IMR-90 (cell line): ENCODE measurements around the gene JPH3. TPM values are rescaled to one million over a fixed set of nuclear protein-coding genes. Genes with fewer than 3 reads are reported as not detected.

Experiments used
- ATAC-seq: fragments of 200-7000 bp; cut with Tn5 transposase; 2 replicates; pipeline ENCODE4 v1.9.1; 2020; ENCODE audit warnings: low read depth, mild to moderate bottlenecking, moderate library complexity
- BruUV-seq: library from RNA; stranded (reverse); fragments of 400-500 nt; replicated peaks from 2 replicates; lab custom pipeline; 2021; lab: Mats Ljungman, UMichigan
- CTCF ChIA-PET: fragments of 300-600 bp; formaldehyde crosslinking; extraction: SDS; loops from one replicate; lab custom pipeline; 2021; ENCODE audit warnings: antibody characterized with exemption; lab: Yijun Ruan, JAX
- POLR2A ChIA-PET: fragments of 300-600 bp; sonication (Branson Sonifier 250); formaldehyde crosslinking; loops from one replicate; lab custom pipeline; 2022; ENCODE audit warnings: antibody characterized with exemption; ENCODE audit not compliant: unreplicated experiment; lab: Charles Lee
- DNase-seq: peaks from one replicate; pipeline ENCODE4 v3.0.0; 2013
- H2AFZ ChIP-seq: replicated peaks from 2 replicates; pipeline ENCODE3; 2013; ENCODE audit warnings: low read length, mild to moderate bottlenecking; ENCODE audit not compliant: poor library complexity
- H2AK5ac ChIP-seq: 2 replicates; pipeline ENCODE4 v1.6.1; 2013; ENCODE audit warnings: low read depth, low read length, inconsistent platforms
- H2AK9ac ChIP-seq: replicated peaks from 2 replicates; pipeline ENCODE3; 2013; ENCODE audit warnings: mild to moderate bottlenecking, low read depth, low read length, moderate library complexity; ENCODE audit not compliant: poor library complexity
- H2BK120ac ChIP-seq: 2 replicates; pipeline ENCODE4 v1.6.1; 2013; ENCODE audit warnings: low read depth, low read length, inconsistent platforms
- H2BK15ac ChIP-seq: 3 replicates; pipeline ENCODE4 v1.6.1; 2013; ENCODE audit warnings: low read depth, low read length, inconsistent platforms
- H2BK20ac ChIP-seq: 2 replicates; pipeline ENCODE4 v1.6.1; 2013; ENCODE audit warnings: low read depth, mild to moderate bottlenecking, inconsistent platforms, low read length, moderate library complexity
- H2BK5ac ChIP-seq: 2 replicates; pipeline ENCODE4 v1.6.1; 2013; ENCODE audit warnings: mild to moderate bottlenecking, low read depth, low read length, inconsistent platforms; ENCODE audit not compliant: poor library complexity, severe bottlenecking
- H3K14ac ChIP-seq: replicated peaks from 2 replicates; pipeline ENCODE4 v1.6.1; 2013; ENCODE audit warnings: low read depth, low read length, inconsistent platforms
- H3K18ac ChIP-seq: 2 replicates; pipeline ENCODE4 v1.6.1; 2013; ENCODE audit warnings: low read depth, low read length, control low read depth
- H3K23ac ChIP-seq: 2 replicates; pipeline ENCODE4 v1.6.1; 2013; ENCODE audit warnings: low read depth, low read length, inconsistent platforms
- H3K27ac ChIP-seq: 2 replicates; pipeline ENCODE4 v1.5.1; 2013; ENCODE audit warnings: mild to moderate bottlenecking, control low read depth, low read length; ENCODE audit not compliant: insufficient read depth
- H3K27me3 ChIP-seq: 2 replicates; pipeline ENCODE4 v1.6.1; 2013; ENCODE audit warnings: low read length; ENCODE audit not compliant: control insufficient read depth, insufficient read depth
- H3K36me3 ChIP-seq: 2 replicates; pipeline ENCODE4 v1.6.1; 2013; ENCODE audit warnings: low read length, mixed read lengths; ENCODE audit not compliant: control insufficient read depth, insufficient read depth
- H3K4ac ChIP-seq: 2 replicates; pipeline ENCODE4 v1.6.1; 2013; ENCODE audit warnings: low read depth, low read length, inconsistent platforms
- H3K4me1 ChIP-seq: 2 replicates; pipeline ENCODE4 v1.6.1; 2013; ENCODE audit warnings: low read length, mixed read lengths; ENCODE audit not compliant: control insufficient read depth, insufficient read depth
- H3K4me2 ChIP-seq: 2 replicates; pipeline ENCODE4 v1.6.1; 2013; ENCODE audit warnings: low read depth, mild to moderate bottlenecking, control low read depth, low read length, moderate library complexity
- H3K4me3 ChIP-seq: 2 replicates; pipeline ENCODE4 v1.5.1; 2013; ENCODE audit warnings: low read depth, mild to moderate bottlenecking, control low read depth, low read length, moderate library complexity; ENCODE audit not compliant: insufficient read depth
- H3K56ac ChIP-seq: 2 replicates; pipeline ENCODE4 v1.6.1; 2013; ENCODE audit warnings: low read length, inconsistent platforms; ENCODE audit not compliant: insufficient read depth; ENCODE audit errors: extremely low read depth
- H3K79me1 ChIP-seq, 2 experiments: 2 replicates each; pipeline ENCODE4 v1.6.1; 2013; ENCODE audit warnings: low read length in 2 of 2, inconsistent platforms in 1 of 2, low read depth in 1 of 2
- H3K9ac ChIP-seq: 2 replicates; pipeline ENCODE4 v1.6.1; 2013; ENCODE audit warnings: low read depth, low read length, control low read depth
- H3K9me1 ChIP-seq: 2 replicates; pipeline ENCODE4 v1.6.1; 2013; ENCODE audit warnings: low read length, inconsistent platforms; ENCODE audit not compliant: insufficient read depth
- H3K9me3 ChIP-seq: 2 replicates; pipeline ENCODE4 v1.6.1; 2013; ENCODE audit warnings: low read length; ENCODE audit not compliant: control insufficient read depth, insufficient read depth
- H4K20me1 ChIP-seq: 2 replicates; pipeline ENCODE4 v1.6.1; 2013; ENCODE audit warnings: low read length, inconsistent platforms; ENCODE audit not compliant: insufficient read depth
- H4K5ac ChIP-seq: 2 replicates; pipeline ENCODE4 v1.6.1; 2013; ENCODE audit warnings: mild to moderate bottlenecking, low read depth, low read length, control low read depth
- H4K8ac ChIP-seq, 2 experiments: 2 replicates each; pipeline ENCODE4 v1.6.1; 2013; ENCODE audit warnings: low read depth in 2 of 2, low read length in 2 of 2, control low read depth in 1 of 2, inconsistent platforms in 1 of 2
- H4K91ac ChIP-seq: 2 replicates; pipeline ENCODE4 v1.6.1; 2013; ENCODE audit warnings: low read depth, low read length, inconsistent platforms; ENCODE audit not compliant: insufficient read depth
- CEBPB ChIP-seq: IDR thresholded peaks from 2 replicates; pipeline ENCODE4 v1.6.1; 2012; ENCODE audit warnings: low read depth, low read length, improper control_type of control experiment
- NFE2L2 ChIP-seq: fragments of 150-350 bp; IDR thresholded peaks from 2 replicates; pipeline ENCODE4 v1.6.1; 2016; ENCODE audit warnings: low read depth, mild to moderate bottlenecking, low read length
- POLR2A ChIP-seq: IDR thresholded peaks from 2 replicates; pipeline ENCODE4 v1.6.1; 2012; ENCODE audit warnings: mild to moderate bottlenecking, low read depth, low read length
- WGBS, 2 experiments: methylation state at CpG; one replicate each; pipeline versions ENCODE4 v1.1.5 to v1.1.7; 2013; ENCODE audit warnings: missing lambda C conversion rate in 2 of 2; ENCODE audit not compliant: insufficient read length in 1 of 2; ENCODE audit errors: extremely low coverage in 2 of 2; 5-methylcytosine and 5-hydroxymethylcytosine counted together
- dilution Hi-C: fragments of 300-500 bp; cut with HindIII; formaldehyde crosslinking; loops from one replicate; pipeline ENCODE4 v1.14.3; 2018; ENCODE audit warnings: low sequenced_read_pairs; ENCODE audit not compliant: unreplicated experiment
- in situ Hi-C: fragments of 300-500 bp; cut with MboI; formaldehyde crosslinking; loops from 3 replicates; pipeline ENCODE4 v1.14.3; 2019; ENCODE audit warnings: low sequenced_read_pairs, inconsistent platforms, mixed read lengths
- intact Hi-C: fragments of 100-400 bp; cut with micrococcal nuclease; formaldehyde crosslinking; loops from 2 replicates; pipeline ENCODE4 v1.10.0; 2022
- polyA plus RNA-seq, 3 experiments: library from polyadenylated mRNA; depleted of rRNA; stranded (reverse); fragments of >200 nt; gene quantifications; 2 replicates each; pipeline ENCODE4 v1.2.3, GENCODE V29; 2012; ENCODE audit warnings: low replicate concordance in 1 of 3
- total RNA-seq: library from RNA; depleted of rRNA; stranded (reverse); fragments of >200 nt; gene quantifications from 2 replicates; pipeline ENCODE4 v1.2.3, GENCODE V29; 2012

JPH3 gene
- total and polyA plus RNA-seq, 2 of the 4 experiments (the other 2 are of a cell fraction): 0.03 TPM; not detected in 1

- Histone ChIP-seq H3K4ac (no peak overlapping the region), H2AK5ac (no peak overlapping the region), H3K4me3 (no peak overlapping the region), H3K4me1 (no peaks in the 10 kb centered on the region), H3K18ac (no peak overlapping the region), H2BK15ac (no peak overlapping the region), H3K79me1 (no peaks in the 10 kb centered on the region), H2BK120ac (no peak overlapping the region), H2BK20ac (no peak overlapping the region), H3K14ac (no peak overlapping the region), H3K23ac (no peak overlapping the region), H3K27ac (no peak overlapping the region), H4K8ac (no peak overlapping the region), H3K9me1 (no peaks in the 10 kb centered on the region), H4K5ac (no peak overlapping the region), H3K27me3 (peaks cover 11% of the 10 kb centered on the region), H3K4me2 (no peak overlapping the region), H3K9ac (no peak overlapping the region), H3K36me3 (no peaks in the 10 kb centered on the region), H4K91ac (no peak overlapping the region), H3K9me3 (no peaks in the 10 kb centered on the region), H2AK9ac (no peak overlapping the region), H4K20me1 (no peaks in the 10 kb centered on the region), H2AFZ (no peak overlapping the region), H2BK5ac (no peak overlapping the region), H3K56ac (no peak overlapping the region)
- ATAC-seq: no peak
- in situ Hi-C loops: no loop called here
- CTCF ChIA-PET: no interaction called here
- POLR2A ChIA-PET: no interaction called here
- BruUV-seq: no TSS peak
- intact Hi-C loops: no loop called here
- 82% methylated on average over 4 of the region's 6 CpGs; no CpG with 5 or more reads in 1 of the 2 experiments for WGBS, 2 experiments
- TF ChIP-seq CEBPB (no peak), NFE2L2 (no peak), POLR2A (no peak)
- dilution Hi-C loops: no loop called here
- DNase-seq: no peak
Measured at GRCh38 chr16:87564524-87564778, 37.9 kb upstream of the JPH3 start.
